Measurements from ENCODE around the gene TCEANC2.

TCEANC2 gene

DNA sequence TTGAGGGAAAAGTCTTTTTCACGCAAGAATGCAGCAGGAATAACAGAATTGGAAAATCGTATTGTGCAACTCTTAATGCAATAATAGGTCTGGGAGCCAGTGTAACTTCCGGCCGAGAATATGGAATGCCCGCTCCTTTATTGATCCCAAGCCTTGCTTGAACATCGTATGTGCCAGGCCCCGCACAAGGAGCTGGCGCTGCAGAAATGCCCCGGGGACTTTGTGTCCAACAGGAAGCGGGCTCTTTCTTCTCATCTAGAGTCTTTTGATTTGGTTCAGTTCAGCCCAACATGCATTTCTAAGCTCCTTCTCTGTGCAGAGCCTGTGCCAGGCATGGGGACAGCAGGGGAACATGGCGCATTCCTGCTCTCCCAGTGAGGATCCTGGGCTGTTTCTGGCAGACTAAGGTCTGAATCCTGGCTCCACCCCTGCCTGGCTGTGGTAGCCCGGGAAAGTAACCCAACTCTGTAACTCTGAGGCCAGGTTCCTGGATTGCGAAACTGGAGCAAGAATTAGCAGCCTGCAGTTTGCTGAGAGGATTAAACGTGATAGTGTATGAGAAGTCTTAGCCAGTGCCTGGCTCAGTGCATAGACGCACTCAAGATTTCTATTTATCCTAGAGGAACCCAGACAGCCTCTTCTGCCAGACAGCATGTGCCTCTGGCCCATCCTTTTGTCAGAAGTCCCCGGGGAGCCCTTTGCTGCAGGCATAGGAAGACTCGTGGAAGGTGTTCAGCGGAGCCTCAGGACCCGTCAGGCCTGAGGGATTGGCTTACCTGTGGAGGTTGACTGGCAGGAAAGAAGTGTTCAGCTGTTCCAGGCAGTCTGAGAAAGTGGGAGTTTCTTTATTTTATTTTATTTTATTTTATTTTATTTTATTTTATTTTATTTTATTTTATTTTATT, 100.4 kb downstream of the TCEANC2 start:
- TF ChIP-seq TAF1 (IDR thresholded peaks at IDR 0.05; ENCODE audit: low read depth) (no peak), YY1 (IDR thresholded peaks at IDR 0.05; ENCODE audit: low read depth) (no peak), CEBPB (IDR thresholded peaks at IDR 0.05) (peak; percentile 99), EP300 (IDR thresholded peaks at IDR 0.05; ENCODE audit: borderline replicate concordance) (no peak)
- TF ChIP-seq, protein P1, sequence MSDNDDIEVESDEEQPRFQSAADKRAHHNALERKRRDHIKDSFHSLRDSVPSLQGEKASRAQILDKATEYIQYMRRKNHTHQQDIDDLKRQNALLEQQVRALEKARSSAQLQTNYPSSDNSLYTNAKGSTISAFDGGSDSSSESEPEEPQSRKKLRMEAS (IDR thresholded peaks at IDR 0.05): no peak

Measured in Ishikawa (cell line).